GM18505 (cell line): Measurements from ENCODE around the gene LNX2.

Experiments used
- ATAC-seq: cut with Tn5 transposase; IDR thresholded peaks from one replicate; pipeline ENCODE4 v1.9.1; 2021; ENCODE audit not compliant: unreplicated experiment
- POLR2A ChIP-seq: IDR thresholded peaks from 4 replicates; pipeline ENCODE4 v1.6.1; 2011; ENCODE audit warnings: borderline replicate concordance; ENCODE audit not compliant: insufficient read depth, insufficient read length; ENCODE audit errors: extremely low read depth

LNX2 gene

GRCh38 chr13:27536361-27537101 lies 83.8 kb downstream of the LNX2 start:
- no peak for TF ChIP-seq POLR2A
- no peak for ATAC-seq

DNA sequence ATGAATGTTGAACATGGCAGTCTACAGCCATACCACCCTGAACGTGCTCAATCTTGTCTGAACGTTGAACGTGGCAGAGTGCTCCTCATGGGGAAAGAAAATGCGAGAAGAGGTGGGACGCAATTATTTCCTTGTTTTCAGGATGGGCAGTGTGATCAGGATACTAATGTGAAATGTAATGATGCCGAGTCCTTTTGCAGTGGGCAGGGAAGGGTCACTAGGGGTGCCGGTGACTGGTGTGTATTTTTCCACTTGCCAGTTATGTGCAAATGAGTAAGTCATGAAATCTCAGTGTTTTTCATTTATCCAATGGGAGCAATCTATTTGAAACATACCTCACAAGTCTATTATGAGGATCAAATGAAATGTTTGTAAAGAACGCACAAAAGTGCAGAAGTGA lies 84.8 kb downstream of the LNX2 start:
- ATAC-seq = no peak
- no peak for TF ChIP-seq POLR2A

GRCh38 chr13:27534981-27535380 lies 85.3 kb downstream of the LNX2 start:
- no peak for ATAC-seq
- TF ChIP-seq POLR2A = no peak

- TF ChIP-seq POLR2A = no peak
- ATAC-seq = no peak
These were observed 86.0 kb downstream of the LNX2 start for GRCh38 chr13:27534108-27534980.

GRCh38 chr13:27533155-27533643 lies 87.1 kb downstream of the LNX2 start:
- TF ChIP-seq POLR2A = no peak
- ATAC-seq = no peak

GRCh38 chr13:27528908-27529307 lies 91.4 kb downstream of the LNX2 start:
- no peak for TF ChIP-seq POLR2A
- ATAC-seq = no peak

DNA sequence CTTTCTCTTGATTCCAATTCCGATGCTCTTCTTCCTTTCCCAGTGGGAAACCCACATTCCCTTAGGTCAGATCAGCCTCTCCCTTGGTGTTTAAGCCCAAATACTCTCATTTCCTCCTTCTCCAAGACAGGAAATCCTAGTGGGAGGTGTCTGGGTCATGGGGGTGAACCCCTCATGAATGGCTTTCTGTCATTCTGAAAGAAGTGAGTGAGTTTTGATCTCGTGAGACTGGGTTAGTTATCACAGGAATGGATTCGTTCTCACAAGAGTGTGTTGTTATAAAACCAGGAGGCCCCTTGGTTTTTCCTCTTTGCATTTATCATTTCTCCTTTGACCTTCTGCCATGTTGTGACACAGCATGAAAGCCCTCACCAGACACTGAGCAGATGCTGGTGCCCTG lies 93.8 kb downstream of the LNX2 start:
- no peak for ATAC-seq
- no peak for TF ChIP-seq POLR2A

- no peak for ATAC-seq
- TF ChIP-seq POLR2A = no peak
These were observed 95.1 kb downstream of the LNX2 start for GRCh38 chr13:27524981-27525975.

DNA sequence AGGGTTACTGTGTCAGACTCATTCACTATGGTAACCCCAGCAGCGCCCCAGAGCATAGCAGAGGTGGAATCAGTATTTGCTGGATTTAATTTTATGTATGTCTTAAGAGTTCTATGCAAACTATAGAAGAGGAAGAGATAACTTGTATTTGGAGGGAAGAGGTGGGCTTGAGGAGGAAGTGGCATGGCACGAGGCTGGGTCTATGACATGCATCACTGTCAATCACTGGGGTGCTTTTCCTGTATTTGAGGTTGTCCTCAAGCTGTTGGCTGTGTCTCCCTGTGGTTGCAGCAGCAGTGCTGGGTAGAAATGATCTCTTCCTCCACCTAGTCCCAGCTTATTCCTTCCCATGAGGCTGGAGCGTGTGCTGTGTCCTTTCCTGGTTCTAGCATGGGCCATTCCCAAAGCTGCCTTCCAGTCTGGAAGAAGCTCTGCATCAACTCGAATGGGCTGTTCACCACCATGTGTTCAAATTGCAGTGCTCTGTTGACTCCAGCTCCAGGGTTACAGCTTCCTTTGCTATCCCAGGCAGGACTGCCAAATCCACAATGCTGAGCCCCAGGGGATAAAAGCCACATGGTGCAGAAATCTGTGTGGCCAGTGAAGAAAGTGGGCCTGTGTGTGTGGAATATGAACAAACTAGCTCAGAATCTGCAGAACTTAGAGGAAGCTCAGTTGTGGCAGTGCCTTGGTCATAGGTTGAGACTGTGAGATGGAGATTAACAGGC lies 96.8 kb downstream of the LNX2 start:
- TF ChIP-seq POLR2A = no peak

GRCh38 chr13:27522847-27523246 lies 97.5 kb downstream of the LNX2 start:
- ATAC-seq = no peak
- no peak for TF ChIP-seq POLR2A

More for the DNA sequence above, 96.8 kb downstream of the LNX2 start:
- ATAC-seq = no peak

- TF ChIP-seq POLR2A = no peak
- ATAC-seq = no peak
These were observed 104.2 kb downstream of the LNX2 start for GRCh38 chr13:27516103-27516502.

- TF ChIP-seq POLR2A = no peak
- no peak for ATAC-seq
These were observed 110.2 kb downstream of the LNX2 start for GRCh38 chr13:27510082-27510481.
